Panc1 (cell line): ENCODE measurements around the gene ANO4.

Experiments used
- POLR2AphosphoS5 ChIP-seq: IDR thresholded peaks from 2 replicates; pipeline ENCODE4 v1.6.1; 2012; ENCODE audit warnings: mild to moderate bottlenecking, low read depth, low read length, moderate library complexity
- SIN3A ChIP-seq: IDR thresholded peaks from 2 replicates; pipeline ENCODE4 v1.6.1; 2012; ENCODE audit warnings: low read depth, mild to moderate bottlenecking, low read length, moderate library complexity, borderline replicate concordance; ENCODE audit not compliant: insufficient read depth
- TCF7L2 ChIP-seq: IDR thresholded peaks from 2 replicates; pipeline ENCODE4 v1.6.1; 2011; ENCODE audit warnings: mild to moderate bottlenecking, low read depth, low read length, inconsistent platforms
- TF ChIP-seq, protein P1 (sequence below): fragments of 450-650 bp; IDR thresholded peaks from 2 replicates; pipeline ENCODE4 v1.5.1; 2017; ENCODE audit warnings: mild to moderate bottlenecking
- TF ChIP-seq, protein P2 (sequence below), 2 experiments: IDR thresholded peaks; 2 replicates each; pipeline ENCODE4 v1.6.1; 2011 to 2012; ENCODE audit warnings: low read depth in 2 of 2, control low read depth in 1 of 2, low read length in 1 of 2, mild to moderate bottlenecking in 1 of 2, moderate library complexity in 1 of 2; ENCODE audit not compliant: insufficient read depth in 1 of 2

DNA sequence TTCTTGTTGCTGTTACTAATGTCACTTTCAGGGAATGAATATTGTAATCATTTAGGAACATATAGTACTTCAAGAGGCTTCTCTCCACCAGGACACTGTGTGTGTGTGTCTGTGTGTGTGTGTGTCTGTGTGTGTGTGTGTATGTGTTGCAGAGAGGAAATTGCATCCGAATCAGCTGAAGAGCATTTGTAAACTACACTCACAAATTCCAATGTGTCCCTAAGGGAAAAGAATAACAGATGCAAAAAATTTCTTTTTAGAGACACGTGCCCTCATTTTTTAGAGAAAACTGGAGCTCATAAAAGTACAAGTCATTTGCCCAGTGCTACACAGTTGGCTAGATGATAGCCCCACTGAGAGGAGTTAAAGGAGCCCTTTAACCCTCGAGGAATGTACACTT lies 168.8 kb downstream of the ANO4 start:
- TF ChIP-seq, protein P1, sequence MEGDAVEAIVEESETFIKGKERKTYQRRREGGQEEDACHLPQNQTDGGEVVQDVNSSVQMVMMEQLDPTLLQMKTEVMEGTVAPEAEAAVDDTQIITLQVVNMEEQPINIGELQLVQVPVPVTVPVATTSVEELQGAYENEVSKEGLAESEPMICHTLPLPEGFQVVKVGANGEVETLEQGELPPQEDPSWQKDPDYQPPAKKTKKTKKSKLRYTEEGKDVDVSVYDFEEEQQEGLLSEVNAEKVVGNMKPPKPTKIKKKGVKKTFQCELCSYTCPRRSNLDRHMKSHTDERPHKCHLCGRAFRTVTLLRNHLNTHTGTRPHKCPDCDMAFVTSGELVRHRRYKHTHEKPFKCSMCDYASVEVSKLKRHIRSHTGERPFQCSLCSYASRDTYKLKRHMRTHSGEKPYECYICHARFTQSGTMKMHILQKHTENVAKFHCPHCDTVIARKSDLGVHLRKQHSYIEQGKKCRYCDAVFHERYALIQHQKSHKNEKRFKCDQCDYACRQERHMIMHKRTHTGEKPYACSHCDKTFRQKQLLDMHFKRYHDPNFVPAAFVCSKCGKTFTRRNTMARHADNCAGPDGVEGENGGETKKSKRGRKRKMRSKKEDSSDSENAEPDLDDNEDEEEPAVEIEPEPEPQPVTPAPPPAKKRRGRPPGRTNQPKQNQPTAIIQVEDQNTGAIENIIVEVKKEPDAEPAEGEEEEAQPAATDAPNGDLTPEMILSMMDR = no peak
- TF ChIP-seq POLR2AphosphoS5 (no peak), SIN3A (no peak), TCF7L2 (no peak)
- TF ChIP-seq, protein P2, sequence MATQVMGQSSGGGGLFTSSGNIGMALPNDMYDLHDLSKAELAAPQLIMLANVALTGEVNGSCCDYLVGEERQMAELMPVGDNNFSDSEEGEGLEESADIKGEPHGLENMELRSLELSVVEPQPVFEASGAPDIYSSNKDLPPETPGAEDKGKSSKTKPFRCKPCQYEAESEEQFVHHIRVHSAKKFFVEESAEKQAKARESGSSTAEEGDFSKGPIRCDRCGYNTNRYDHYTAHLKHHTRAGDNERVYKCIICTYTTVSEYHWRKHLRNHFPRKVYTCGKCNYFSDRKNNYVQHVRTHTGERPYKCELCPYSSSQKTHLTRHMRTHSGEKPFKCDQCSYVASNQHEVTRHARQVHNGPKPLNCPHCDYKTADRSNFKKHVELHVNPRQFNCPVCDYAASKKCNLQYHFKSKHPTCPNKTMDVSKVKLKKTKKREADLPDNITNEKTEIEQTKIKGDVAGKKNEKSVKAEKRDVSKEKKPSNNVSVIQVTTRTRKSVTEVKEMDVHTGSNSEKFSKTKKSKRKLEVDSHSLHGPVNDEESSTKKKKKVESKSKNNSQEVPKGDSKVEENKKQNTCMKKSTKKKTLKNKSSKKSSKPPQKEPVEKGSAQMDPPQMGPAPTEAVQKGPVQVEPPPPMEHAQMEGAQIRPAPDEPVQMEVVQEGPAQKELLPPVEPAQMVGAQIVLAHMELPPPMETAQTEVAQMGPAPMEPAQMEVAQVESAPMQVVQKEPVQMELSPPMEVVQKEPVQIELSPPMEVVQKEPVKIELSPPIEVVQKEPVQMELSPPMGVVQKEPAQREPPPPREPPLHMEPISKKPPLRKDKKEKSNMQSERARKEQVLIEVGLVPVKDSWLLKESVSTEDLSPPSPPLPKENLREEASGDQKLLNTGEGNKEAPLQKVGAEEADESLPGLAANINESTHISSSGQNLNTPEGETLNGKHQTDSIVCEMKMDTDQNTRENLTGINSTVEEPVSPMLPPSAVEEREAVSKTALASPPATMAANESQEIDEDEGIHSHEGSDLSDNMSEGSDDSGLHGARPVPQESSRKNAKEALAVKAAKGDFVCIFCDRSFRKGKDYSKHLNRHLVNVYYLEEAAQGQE (IDR thresholded peaks at IDR 0.05; ENCODE audit: insufficient read depth in 1 of 2, low read depth in 2 of 2, low read length in 1 of 2) = no peak
